ENCODE measurements around the gene PLCL1. TPM values are rescaled to one million over a fixed set of nuclear protein-coding genes. Genes with fewer than 3 reads are reported as not detected.

PLCL1 gene
- total RNA-seq, 1 donor from 2014 or later, result 12.5 TPM

- H3K9ac ChIP-seq (ENCODE audit: low read depth in 1 of 3, low read length in 3 of 3), result no peak overlapping the region
- H3K4me1 ChIP-seq (ENCODE audit: control insufficient read depth in 3 of 3, insufficient read depth in 3 of 3, low read length in 3 of 3), result no peaks in the 10 kb centered on the region
- H3K4me3 ChIP-seq (ENCODE audit: low read length in 3 of 3), result no peak overlapping the region
- H3K36me3 ChIP-seq (ENCODE audit: control insufficient read depth in 3 of 3, insufficient read depth in 3 of 3, low read length in 3 of 3), result no peaks in the 10 kb centered on the region
- H3K9me3 ChIP-seq (ENCODE audit: control insufficient read depth in 3 of 3, low read length in 3 of 3), result no peaks in the 10 kb centered on the region
- no peak overlapping the region for H3K27ac ChIP-seq (ENCODE audit: low read depth, low read length)
- no peaks in the 10 kb centered on the region for H3K27me3 ChIP-seq (ENCODE audit: control insufficient read depth in 3 of 3, insufficient read depth in 3 of 3, low read length in 3 of 3)
Observed at GRCh38 chr2:198066597-198066996, 262.2 kb downstream of the PLCL1 start.

- H3K9ac ChIP-seq (ENCODE audit: low read depth in 1 of 3, low read length in 3 of 3), result no peak overlapping the region
- H3K27ac ChIP-seq (ENCODE audit: low read depth, low read length), result no peak overlapping the region
- no peaks in the 10 kb centered on the region for H3K4me1 ChIP-seq (ENCODE audit: control insufficient read depth in 3 of 3, insufficient read depth in 3 of 3, low read length in 3 of 3)
- H3K4me3 ChIP-seq (ENCODE audit: low read length in 3 of 3), result no peak overlapping the region
- H3K36me3 ChIP-seq (ENCODE audit: control insufficient read depth in 3 of 3, insufficient read depth in 3 of 3, low read length in 3 of 3), result no peaks in the 10 kb centered on the region
- H3K27me3 ChIP-seq (ENCODE audit: control insufficient read depth in 3 of 3, insufficient read depth in 3 of 3, low read length in 3 of 3), result no peaks in the 10 kb centered on the region
- no peaks in the 10 kb centered on the region for H3K9me3 ChIP-seq (ENCODE audit: control insufficient read depth in 3 of 3, low read length in 3 of 3)
Observed at GRCh38 chr2:198072655-198073054, 268.3 kb downstream of the PLCL1 start.

- Histone ChIP-seq H3K4me1 (ENCODE audit: control insufficient read depth in 3 of 3, insufficient read depth in 3 of 3, low read length in 3 of 3) (no peaks in the 10 kb centered on the region), H3K9me3 (ENCODE audit: control insufficient read depth in 3 of 3, low read length in 3 of 3) (no peaks in the 10 kb centered on the region), H3K9ac (ENCODE audit: low read depth in 1 of 3, low read length in 3 of 3) (no peak overlapping the region), H3K36me3 (ENCODE audit: control insufficient read depth in 3 of 3, insufficient read depth in 3 of 3, low read length in 3 of 3) (no peaks in the 10 kb centered on the region), H3K27me3 (ENCODE audit: control insufficient read depth in 3 of 3, insufficient read depth in 3 of 3, low read length in 3 of 3) (no peaks in the 10 kb centered on the region), H3K27ac (ENCODE audit: low read depth, low read length) (no peak overlapping the region), H3K4me3 (ENCODE audit: low read length in 3 of 3) (no peak overlapping the region)
Observed at GRCh38 chr2:198073253-198073652, 268.9 kb downstream of the PLCL1 start.

GRCh38 chr2:198077477-198077876 is 273.1 kb downstream of the PLCL1 start:
- Histone ChIP-seq H3K27ac (ENCODE audit: low read depth, low read length) (no peak overlapping the region), H3K36me3 (ENCODE audit: control insufficient read depth in 3 of 3, insufficient read depth in 3 of 3, low read length in 3 of 3) (no peaks in the 10 kb centered on the region), H3K9ac (ENCODE audit: low read depth in 1 of 3, low read length in 3 of 3) (no peak overlapping the region), H3K4me1 (ENCODE audit: control insufficient read depth in 3 of 3, insufficient read depth in 3 of 3, low read length in 3 of 3) (no peaks in the 10 kb centered on the region), H3K27me3 (ENCODE audit: control insufficient read depth in 3 of 3, insufficient read depth in 3 of 3, low read length in 3 of 3) (no peaks in the 10 kb centered on the region), H3K9me3 (ENCODE audit: control insufficient read depth in 3 of 3, low read length in 3 of 3) (no peaks in the 10 kb centered on the region), H3K4me3 (ENCODE audit: low read length in 3 of 3) (no peak overlapping the region)

GRCh38 chr2:198080879-198081765 is 276.7 kb downstream of the PLCL1 start:
- Histone ChIP-seq H3K27me3 (ENCODE audit: control insufficient read depth in 3 of 3, insufficient read depth in 3 of 3, low read length in 3 of 3) (no peaks in the 10 kb centered on the region), H3K9me3 (ENCODE audit: control insufficient read depth in 3 of 3, low read length in 3 of 3) (no peaks in the 10 kb centered on the region), H3K9ac (ENCODE audit: low read depth in 1 of 3, low read length in 3 of 3) (no peak overlapping the region), H3K4me3 (ENCODE audit: low read length in 3 of 3) (no peak overlapping the region), H3K4me1 (ENCODE audit: control insufficient read depth in 3 of 3, insufficient read depth in 3 of 3, low read length in 3 of 3) (no peaks in the 10 kb centered on the region), H3K27ac (ENCODE audit: low read depth, low read length) (no peak overlapping the region), H3K36me3 (ENCODE audit: control insufficient read depth in 3 of 3, insufficient read depth in 3 of 3, low read length in 3 of 3) (peaks cover 0 to 9% (median 7%) of the 10 kb centered on the region in 3 donors)

- Histone ChIP-seq H3K9ac (ENCODE audit: low read depth in 1 of 3, low read length in 3 of 3) (no peak overlapping the region), H3K9me3 (ENCODE audit: control insufficient read depth in 3 of 3, low read length in 3 of 3) (no peaks in the 10 kb centered on the region), H3K27ac (ENCODE audit: low read depth, low read length) (no peak overlapping the region)
Observed at GRCh38 chr2:198084156-198084555, 279.8 kb downstream of the PLCL1 start.

GRCh38 chr2:198096002-198096401 is 291.6 kb downstream of the PLCL1 start:
- H3K27me3 ChIP-seq (ENCODE audit: control insufficient read depth in 3 of 3, insufficient read depth in 3 of 3, low read length in 3 of 3), result no peaks in the 10 kb centered on the region
- H3K4me1 ChIP-seq (ENCODE audit: control insufficient read depth in 3 of 3, insufficient read depth in 3 of 3, low read length in 3 of 3), result peaks cover 0 to 2% (median 0%) of the 10 kb centered on the region in 3 donors
- H3K9ac ChIP-seq (ENCODE audit: low read depth in 1 of 3, low read length in 3 of 3), result no peak overlapping the region
- H3K9me3 ChIP-seq (ENCODE audit: control insufficient read depth in 3 of 3, low read length in 3 of 3), result no peaks in the 10 kb centered on the region
- H3K4me3 ChIP-seq (ENCODE audit: low read length in 3 of 3), result no peak overlapping the region
- no peaks in the 10 kb centered on the region for H3K36me3 ChIP-seq (ENCODE audit: control insufficient read depth in 3 of 3, insufficient read depth in 3 of 3, low read length in 3 of 3)
- H3K27ac ChIP-seq (ENCODE audit: low read depth, low read length), result no peak overlapping the region

More at GRCh38 chr2:198084156-198084555, 279.8 kb downstream of the PLCL1 start:
- no peaks in the 10 kb centered on the region for H3K4me1 ChIP-seq (ENCODE audit: control insufficient read depth in 3 of 3, insufficient read depth in 3 of 3, low read length in 3 of 3)
- peaks cover 0 to 9% (median 7%) of the 10 kb centered on the region in 3 donors for H3K36me3 ChIP-seq (ENCODE audit: control insufficient read depth in 3 of 3, insufficient read depth in 3 of 3, low read length in 3 of 3)
- H3K27me3 ChIP-seq (ENCODE audit: control insufficient read depth in 3 of 3, insufficient read depth in 3 of 3, low read length in 3 of 3), result no peaks in the 10 kb centered on the region
- H3K4me3 ChIP-seq (ENCODE audit: low read length in 3 of 3), result no peak overlapping the region

- Histone ChIP-seq H3K9me3 (ENCODE audit: control insufficient read depth in 3 of 3, low read length in 3 of 3) (no peaks in the 10 kb centered on the region), H3K27me3 (ENCODE audit: control insufficient read depth in 3 of 3, insufficient read depth in 3 of 3, low read length in 3 of 3) (no peaks in the 10 kb centered on the region), H3K36me3 (ENCODE audit: control insufficient read depth in 3 of 3, insufficient read depth in 3 of 3, low read length in 3 of 3) (peaks cover 0 to 3% (median 0%) of the 10 kb centered on the region in 3 donors), H3K9ac (ENCODE audit: low read depth in 1 of 3, low read length in 3 of 3) (no peak overlapping the region), H3K4me1 (ENCODE audit: control insufficient read depth in 3 of 3, insufficient read depth in 3 of 3, low read length in 3 of 3) (peaks cover 0 to 3% (median 2%) of the 10 kb centered on the region in 3 donors), H3K27ac (ENCODE audit: low read depth, low read length) (no peak overlapping the region), H3K4me3 (ENCODE audit: low read length in 3 of 3) (no peak overlapping the region)
Observed at GRCh38 chr2:198096965-198097364, 292.6 kb downstream of the PLCL1 start.

GRCh38 chr2:198097630-198098029 is 293.2 kb downstream of the PLCL1 start:
- no peaks in the 10 kb centered on the region for H3K27me3 ChIP-seq (ENCODE audit: control insufficient read depth in 3 of 3, insufficient read depth in 3 of 3, low read length in 3 of 3)
- H3K4me1 ChIP-seq (ENCODE audit: control insufficient read depth in 3 of 3, insufficient read depth in 3 of 3, low read length in 3 of 3), result peaks cover 0 to 10% (median 7%) of the 10 kb centered on the region in 3 donors
- H3K9ac ChIP-seq (ENCODE audit: low read depth in 1 of 3, low read length in 3 of 3), result no peak overlapping the region
- no peaks in the 10 kb centered on the region for H3K9me3 ChIP-seq (ENCODE audit: control insufficient read depth in 3 of 3, low read length in 3 of 3)
- no peak overlapping the region for H3K27ac ChIP-seq (ENCODE audit: low read depth, low read length)
- H3K4me3 ChIP-seq (ENCODE audit: low read length in 3 of 3), result no peak overlapping the region
- H3K36me3 ChIP-seq (ENCODE audit: control insufficient read depth in 3 of 3, insufficient read depth in 3 of 3, low read length in 3 of 3), result peaks cover 0 to 3% (median 0%) of the 10 kb centered on the region in 3 donors

GRCh38 chr2:198098386-198098785 is 294.0 kb downstream of the PLCL1 start:
- Histone ChIP-seq H3K27me3 (ENCODE audit: control insufficient read depth in 3 of 3, insufficient read depth in 3 of 3, low read length in 3 of 3) (no peaks in the 10 kb centered on the region), H3K4me1 (ENCODE audit: control insufficient read depth in 3 of 3, insufficient read depth in 3 of 3, low read length in 3 of 3) (peaks cover 0 to 14% (median 7%) of the 10 kb centered on the region in 3 donors), H3K36me3 (ENCODE audit: control insufficient read depth in 3 of 3, insufficient read depth in 3 of 3, low read length in 3 of 3) (peaks cover 0 to 3% (median 0%) of the 10 kb centered on the region in 3 donors), H3K27ac (ENCODE audit: low read depth, low read length) (no peak overlapping the region), H3K9me3 (ENCODE audit: control insufficient read depth in 3 of 3, low read length in 3 of 3) (no peaks in the 10 kb centered on the region), H3K9ac (ENCODE audit: low read depth in 1 of 3, low read length in 3 of 3) (no peak overlapping the region), H3K4me3 (ENCODE audit: low read length in 3 of 3) (no peak overlapping the region)
